Cerebellar nuclear complex (tissue), 1 donor: ENCODE measurements around the gene CDH4.

Experiments used
- DNase-seq, 2 experiments: peaks; one replicate each; lab custom pipeline; 2025; lab: John Stamatoyannopoulos, UW

CDH4 gene

GRCh38 chr20:61821735-61822134, 569.7 kb downstream of the CDH4 start:
- DNase-seq = no peak

GRCh38 chr20:61822396-61822795, 570.3 kb downstream of the CDH4 start:
- DNase-seq = no peak

GRCh38 chr20:61823242-61823641, 571.2 kb downstream of the CDH4 start:
- DNase-seq = no peak

- no peak for DNase-seq
These were observed 576.8 kb downstream of the CDH4 start for GRCh38 chr20:61828891-61829290.

GRCh38 chr20:61829526-61829925, 577.5 kb downstream of the CDH4 start:
- DNase-seq = no peak

GRCh38 chr20:61830241-61830930, 578.3 kb downstream of the CDH4 start:
- DNase-seq = no peak

- DNase-seq = no peak
These were observed 578.9 kb downstream of the CDH4 start for GRCh38 chr20:61830991-61831390.

GRCh38 chr20:61832181-61832580, 580.1 kb downstream of the CDH4 start:
- no peak for DNase-seq

- DNase-seq = no peak
These were observed 581.9 kb downstream of the CDH4 start for GRCh38 chr20:61833807-61834610.

GRCh38 chr20:61835301-61835700, 583.2 kb downstream of the CDH4 start:
- no peak for DNase-seq

GRCh38 chr20:61835791-61836350, 583.8 kb downstream of the CDH4 start:
- DNase-seq = no peak

GRCh38 chr20:61837200-61837599, 585.1 kb downstream of the CDH4 start:
- DNase-seq = no peak

- DNase-seq = no peak
These were observed 587.3 kb downstream of the CDH4 start for GRCh38 chr20:61839223-61839911.

GRCh38 chr20:61839912-61840778, 588.1 kb downstream of the CDH4 start:
- no peak for DNase-seq

- DNase-seq = no peak
These were observed 588.9 kb downstream of the CDH4 start for GRCh38 chr20:61840779-61841455.

GRCh38 chr20:61841551-61841950, 589.5 kb downstream of the CDH4 start:
- DNase-seq = no peak

GRCh38 chr20:61841966-61842365, 589.9 kb downstream of the CDH4 start:
- no peak for DNase-seq

- no peak for DNase-seq
These were observed 592.6 kb downstream of the CDH4 start for GRCh38 chr20:61844621-61845020.

- DNase-seq = no peak
These were observed 593.2 kb downstream of the CDH4 start for GRCh38 chr20:61845233-61845671.

- no peak for DNase-seq
These were observed 594.0 kb downstream of the CDH4 start for GRCh38 chr20:61846074-61846473.
